ENCODE data around the gene INHBC. TPM values are rescaled to one million over a fixed set of nuclear protein-coding genes. Genes with fewer than 3 reads are reported as not detected.

Gene INHBC
- total RNA-seq, 2 donors from 2014 or later = not detected

DNA sequence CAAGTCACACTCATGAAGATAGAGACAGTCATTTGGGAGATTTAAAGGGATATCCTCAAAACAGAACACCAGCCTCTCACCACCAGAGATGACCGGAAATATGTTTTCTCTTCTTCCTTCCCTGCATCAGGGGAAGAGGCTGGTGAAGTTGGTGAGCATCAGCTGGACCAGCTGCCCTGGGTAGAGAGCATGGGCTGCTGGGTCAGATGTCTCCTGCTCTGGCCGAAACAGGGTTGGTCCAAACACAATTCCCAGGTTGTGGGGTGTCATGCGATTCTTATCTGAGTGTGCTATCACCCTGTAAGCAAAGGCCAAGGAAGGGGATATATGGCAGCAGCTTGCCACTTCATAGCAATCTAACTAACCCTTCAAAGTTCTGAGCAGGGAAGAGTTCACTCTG is 37.8 kb downstream of the INHBC start:
- Mint-ChIP-seq H3K27me3 (ENCODE audit: insufficient read depth) (peaks cover 65% of the 10 kb centered on the region), H3K36me3 (ENCODE audit: low read depth) (no peaks in the 10 kb centered on the region), H3K4me3 (no peak overlapping the region), H3K27ac (no peak overlapping the region), H3K4me1 (peaks cover 10% of the 10 kb centered on the region), H3K9me3 (no peaks in the 10 kb centered on the region)
- Histone ChIP-seq H3K9ac (ENCODE audit: extremely low read depth, low read length, poor library complexity, severe bottlenecking) (no peak overlapping the region), H3K27me3 (ENCODE audit: control insufficient read depth, insufficient read depth, low read length, poor library complexity, severe bottlenecking) (peaks cover 59% of the 10 kb centered on the region), H3K4me1 (ENCODE audit: control insufficient read depth, insufficient read depth, low read length) (no peaks in the 10 kb centered on the region), H3K36me3 (ENCODE audit: control insufficient read depth, insufficient read depth, low read length) (no peaks in the 10 kb centered on the region), H3K9me3 (ENCODE audit: control insufficient read depth, low read length) (no peaks in the 10 kb centered on the region), H3K27ac (ENCODE audit: low read depth, low read length) (no peak overlapping the region), H3K4me3 (ENCODE audit: low read length) (no peak overlapping the region)
- DNase-seq = no peak
- TF ChIP-seq, protein P1, sequence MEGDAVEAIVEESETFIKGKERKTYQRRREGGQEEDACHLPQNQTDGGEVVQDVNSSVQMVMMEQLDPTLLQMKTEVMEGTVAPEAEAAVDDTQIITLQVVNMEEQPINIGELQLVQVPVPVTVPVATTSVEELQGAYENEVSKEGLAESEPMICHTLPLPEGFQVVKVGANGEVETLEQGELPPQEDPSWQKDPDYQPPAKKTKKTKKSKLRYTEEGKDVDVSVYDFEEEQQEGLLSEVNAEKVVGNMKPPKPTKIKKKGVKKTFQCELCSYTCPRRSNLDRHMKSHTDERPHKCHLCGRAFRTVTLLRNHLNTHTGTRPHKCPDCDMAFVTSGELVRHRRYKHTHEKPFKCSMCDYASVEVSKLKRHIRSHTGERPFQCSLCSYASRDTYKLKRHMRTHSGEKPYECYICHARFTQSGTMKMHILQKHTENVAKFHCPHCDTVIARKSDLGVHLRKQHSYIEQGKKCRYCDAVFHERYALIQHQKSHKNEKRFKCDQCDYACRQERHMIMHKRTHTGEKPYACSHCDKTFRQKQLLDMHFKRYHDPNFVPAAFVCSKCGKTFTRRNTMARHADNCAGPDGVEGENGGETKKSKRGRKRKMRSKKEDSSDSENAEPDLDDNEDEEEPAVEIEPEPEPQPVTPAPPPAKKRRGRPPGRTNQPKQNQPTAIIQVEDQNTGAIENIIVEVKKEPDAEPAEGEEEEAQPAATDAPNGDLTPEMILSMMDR (conservative IDR thresholded peaks at IDR 0.05) = no peak
- WGBS, 2 experiments (ENCODE audit: insufficient coverage in 1 of 2, insufficient read length in 1 of 2) = 93% methylated on average over 2 to 3 of the region's 3 CpGs

DNA sequence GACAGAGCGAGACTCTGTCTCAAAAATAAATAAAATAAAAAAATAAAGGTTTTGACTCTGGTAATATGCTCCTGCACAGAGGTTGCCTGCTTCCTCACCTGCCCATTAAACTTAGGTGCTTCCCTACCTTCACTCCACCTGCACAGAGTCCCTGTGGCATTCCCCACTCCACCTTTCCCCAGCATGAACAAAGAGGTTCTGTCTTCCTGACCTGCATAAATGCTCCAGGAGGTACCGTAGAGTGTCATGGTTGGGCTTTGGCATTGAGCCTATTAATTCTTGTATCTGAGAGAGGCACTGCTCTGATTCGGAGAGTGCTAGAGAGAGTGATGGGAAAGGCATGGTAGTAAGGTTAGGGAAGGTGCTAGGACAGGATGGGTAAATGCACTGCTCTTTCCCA is 38.8 kb downstream of the INHBC start:
- Histone ChIP-seq H3K4me3 (ENCODE audit: low read length) (no peak overlapping the region), H3K4me1 (ENCODE audit: control insufficient read depth, insufficient read depth, low read length) (no peaks in the 10 kb centered on the region), H3K36me3 (ENCODE audit: control insufficient read depth, insufficient read depth, low read length) (no peaks in the 10 kb centered on the region), H3K9ac (ENCODE audit: extremely low read depth, low read length, poor library complexity, severe bottlenecking) (no peak overlapping the region), H3K9me3 (ENCODE audit: control insufficient read depth, low read length) (no peaks in the 10 kb centered on the region), H3K27me3 (ENCODE audit: control insufficient read depth, insufficient read depth, low read length, poor library complexity, severe bottlenecking) (peaks cover 60% of the 10 kb centered on the region), H3K27ac (ENCODE audit: low read depth, low read length) (no peak overlapping the region)
- no peak overlapping the region for H3K27ac Mint-ChIP-seq
- peaks cover 20% of the 10 kb centered on the region for H3K4me1 Mint-ChIP-seq
- H3K36me3 Mint-ChIP-seq (ENCODE audit: low read depth) = no peaks in the 10 kb centered on the region
- peaks cover 64% of the 10 kb centered on the region for H3K27me3 Mint-ChIP-seq (ENCODE audit: insufficient read depth)
- TF ChIP-seq, protein P1 (conservative IDR thresholded peaks at IDR 0.05) = no peak
- 83% methylated on average over 3 of the region's 3 CpGs; no CpG with 5 or more reads in 1 of the 2 experiments for WGBS, 2 experiments (ENCODE audit: insufficient coverage in 1 of 2, insufficient read length in 1 of 2)
- no peak for DNase-seq
- no peak overlapping the region for H3K4me3 Mint-ChIP-seq
- H3K9me3 Mint-ChIP-seq = no peaks in the 10 kb centered on the region

DNA sequence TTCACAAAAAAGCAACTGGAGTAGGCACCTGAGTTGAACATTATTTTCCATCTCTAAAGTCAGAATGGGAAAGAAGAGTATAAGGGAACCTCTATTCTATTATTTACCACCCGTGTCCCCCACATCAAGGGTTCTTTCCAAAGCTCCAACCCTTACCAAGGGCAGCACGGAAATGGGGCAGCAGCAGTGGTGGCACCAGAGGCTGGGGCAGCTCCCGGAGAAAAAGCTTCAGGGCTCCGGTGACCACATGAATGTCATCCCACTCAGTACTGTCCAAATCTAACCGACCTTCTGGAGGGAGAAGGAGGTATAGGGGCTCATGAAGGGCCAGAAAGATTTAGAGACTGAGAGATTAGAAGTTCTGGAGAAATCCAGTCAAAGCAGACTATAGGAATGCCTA is 39.3 kb downstream of the INHBC start:
- Histone ChIP-seq H3K4me3 (ENCODE audit: low read length) (no peak overlapping the region), H3K27me3 (ENCODE audit: control insufficient read depth, insufficient read depth, low read length, poor library complexity, severe bottlenecking) (peaks cover 60% of the 10 kb centered on the region), H3K4me1 (ENCODE audit: control insufficient read depth, insufficient read depth, low read length) (no peaks in the 10 kb centered on the region), H3K36me3 (ENCODE audit: control insufficient read depth, insufficient read depth, low read length) (no peaks in the 10 kb centered on the region), H3K27ac (ENCODE audit: low read depth, low read length) (no peak overlapping the region), H3K9me3 (ENCODE audit: control insufficient read depth, low read length) (no peaks in the 10 kb centered on the region), H3K9ac (ENCODE audit: extremely low read depth, low read length, poor library complexity, severe bottlenecking) (no peak overlapping the region)
- peaks cover 64% of the 10 kb centered on the region for H3K27me3 Mint-ChIP-seq (ENCODE audit: insufficient read depth)
- WGBS, 2 experiments (ENCODE audit: insufficient coverage in 1 of 2, insufficient read length in 1 of 2) = 93% methylated on average over 5 of the region's 5 CpGs; no CpG with 5 or more reads in 1 of the 2 experiments
- H3K36me3 Mint-ChIP-seq (ENCODE audit: low read depth) = no peaks in the 10 kb centered on the region
- H3K4me3 Mint-ChIP-seq = no peak overlapping the region
- H3K27ac Mint-ChIP-seq = no peak overlapping the region
- TF ChIP-seq, protein P1 (conservative IDR thresholded peaks at IDR 0.05) = no peak
- H3K4me1 Mint-ChIP-seq = peaks cover 24% of the 10 kb centered on the region
- DNase-seq = no peak
- no peaks in the 10 kb centered on the region for H3K9me3 Mint-ChIP-seq
